GM21786 (cell line): Measurements from ENCODE around the gene TRAK2.
"Not testable (repeated sequence)": the region's sequence is repeated elsewhere in the genome, so short reads cannot be mapped to it uniquely, and the experiment has no call there.

Source experiments
- ATAC-seq: cut with Tn5 transposase; IDR thresholded peaks from one replicate; pipeline ENCODE4 v1.9.1; 2021; ENCODE audit not compliant: unreplicated experiment

TRAK2 gene

DNA sequence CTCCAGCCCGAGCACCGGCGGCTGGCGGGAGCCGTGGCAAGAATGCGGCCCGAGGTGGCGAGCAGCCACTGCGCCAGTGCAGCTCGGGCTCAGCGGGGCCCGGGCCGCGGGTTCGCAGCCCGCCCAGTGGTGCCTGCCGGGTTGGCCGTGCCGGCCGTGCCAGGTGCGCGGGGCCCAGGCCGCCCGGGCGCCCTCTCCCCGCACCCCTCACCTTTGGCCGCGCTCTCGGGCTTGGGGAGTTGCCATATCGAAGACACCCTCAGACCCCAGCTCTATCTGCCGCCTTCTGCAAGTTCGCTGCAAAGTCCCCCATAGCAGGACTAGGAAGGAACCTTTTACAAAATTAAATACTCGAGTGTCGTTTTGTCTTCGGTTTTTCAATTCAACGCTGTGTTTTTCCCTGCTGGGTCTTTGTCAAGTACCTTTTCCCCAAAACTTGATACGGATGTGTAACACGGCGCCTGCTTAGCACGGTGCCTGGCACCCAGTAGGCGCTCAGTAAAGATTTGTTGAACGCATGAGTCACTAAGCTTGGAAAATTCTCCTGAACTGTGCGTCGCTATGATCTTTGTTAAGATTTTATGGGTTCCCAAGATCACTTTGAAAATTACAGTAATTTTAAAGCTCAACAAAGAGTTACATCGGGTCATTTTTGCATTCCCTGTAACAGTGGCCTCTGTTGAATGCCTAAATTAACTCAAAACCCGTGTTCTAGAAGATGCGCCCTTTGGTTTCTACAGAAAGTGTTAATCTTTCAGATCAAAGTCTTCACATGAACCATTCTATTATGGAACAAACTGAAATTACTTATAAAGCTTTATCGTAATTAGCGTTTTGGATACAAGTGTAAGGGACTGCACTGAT lies 1.0 kb upstream of the TRAK2 start:
- ATAC-seq: peak; percentile 18

DNA sequence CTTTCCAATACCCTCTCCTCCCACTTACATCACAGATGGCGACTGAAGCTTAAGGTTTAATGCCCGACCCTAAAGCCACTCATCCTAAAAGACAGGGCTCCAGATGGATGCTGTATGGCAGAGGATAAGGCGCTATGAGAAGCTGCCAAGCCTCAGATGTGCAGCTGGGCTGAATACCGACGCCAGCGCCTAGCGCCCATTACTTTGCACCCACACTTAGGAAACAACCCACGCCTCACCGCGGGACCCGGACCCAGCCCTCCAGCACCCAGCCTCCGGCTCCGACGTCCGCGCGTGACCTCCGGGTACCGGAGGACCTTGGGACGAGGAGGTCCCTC lies 335 bp downstream of the TRAK2 start:
- ATAC-seq: no peak

DNA sequence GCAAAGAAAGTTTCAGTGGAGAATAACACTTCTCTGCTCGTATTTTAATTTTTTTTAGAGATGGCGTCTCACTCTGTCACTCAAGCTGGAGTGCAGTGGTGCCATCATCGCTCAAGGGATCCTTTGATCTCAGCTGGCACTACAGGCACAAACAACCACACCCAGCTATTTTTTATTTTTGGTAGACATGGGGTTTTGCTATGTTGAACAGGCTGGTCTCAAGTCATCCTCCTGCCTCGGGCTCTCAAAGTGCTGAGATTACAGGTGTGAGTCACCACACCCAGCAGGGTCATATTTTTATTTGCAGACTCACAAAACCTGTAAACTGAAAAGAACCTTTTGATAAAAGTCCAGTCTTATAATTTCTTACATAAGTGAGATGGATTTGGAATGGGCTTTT lies 2.6 kb downstream of the TRAK2 start:
- ATAC-seq: no peak

DNA sequence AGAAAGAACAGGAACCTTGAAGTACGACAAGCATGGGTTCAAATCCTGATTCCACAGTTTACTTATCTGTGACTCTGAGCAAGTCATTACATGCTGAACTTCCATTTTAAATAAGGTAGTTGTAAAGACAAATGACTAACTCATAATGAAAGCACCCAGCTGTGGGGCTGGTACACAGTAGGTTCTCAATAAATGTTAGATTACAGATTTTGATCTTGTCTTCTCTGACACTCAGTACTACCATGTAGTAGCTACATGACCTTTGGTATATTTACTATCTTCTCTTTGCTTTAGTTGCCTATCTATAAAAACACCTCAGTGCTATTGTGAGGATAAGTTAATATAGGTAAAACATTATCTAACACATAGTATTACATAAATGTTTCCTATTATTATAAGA lies 3.2 kb downstream of the TRAK2 start:
- ATAC-seq: no peak

DNA sequence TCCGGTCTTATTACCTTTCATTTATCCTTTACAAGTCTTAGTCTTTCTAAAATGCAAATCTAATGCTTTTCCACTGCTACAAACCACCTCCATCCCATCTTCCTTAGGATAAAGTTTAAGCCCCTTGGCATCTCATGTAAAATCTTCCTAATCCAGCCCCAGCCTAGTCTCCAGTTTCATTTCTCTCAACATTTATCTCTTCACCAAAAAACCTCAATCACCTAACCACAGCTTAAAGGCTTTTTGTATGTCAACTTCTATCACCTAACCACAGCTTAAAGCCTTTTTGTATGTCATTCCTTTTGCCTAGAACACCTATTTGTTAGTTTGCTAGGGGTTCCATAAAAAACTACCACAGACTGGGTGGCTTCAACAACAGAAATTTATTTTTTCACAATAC lies 4.2 kb downstream of the TRAK2 start:
- ATAC-seq: no peak

DNA sequence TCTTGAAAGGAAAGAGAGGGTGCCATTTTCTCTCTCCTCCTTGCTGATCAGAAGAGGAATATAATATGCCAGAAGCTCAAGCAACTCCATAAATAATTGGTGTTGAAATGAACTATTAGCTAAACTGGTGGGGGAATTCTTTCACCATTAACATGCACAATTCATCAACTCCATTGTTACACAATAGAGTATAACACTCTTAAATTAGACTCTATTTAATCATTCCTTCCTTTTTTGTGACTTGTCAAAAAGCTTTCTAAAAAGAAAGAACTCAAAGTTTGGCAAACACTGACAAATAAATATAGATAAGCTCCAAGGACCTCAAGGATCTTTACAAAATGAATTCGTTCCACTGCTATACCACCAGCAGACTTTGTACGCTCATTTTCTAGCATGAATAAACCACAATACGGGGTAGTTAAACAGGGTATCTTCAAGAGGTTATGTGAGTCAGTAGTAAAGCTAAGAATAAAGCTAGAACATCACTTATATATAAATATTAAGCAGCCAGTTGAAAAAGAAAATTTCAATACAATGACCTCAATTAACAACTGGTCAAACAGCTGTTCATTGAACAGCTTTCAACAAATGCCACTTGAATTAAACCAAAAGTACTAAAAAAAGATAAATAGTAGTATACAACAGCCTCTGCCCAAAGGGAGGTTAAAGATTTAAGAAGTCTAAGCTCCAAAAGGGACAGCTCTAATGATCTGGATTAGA lies 6.4 kb downstream of the TRAK2 start:
- no peak for ATAC-seq

DNA sequence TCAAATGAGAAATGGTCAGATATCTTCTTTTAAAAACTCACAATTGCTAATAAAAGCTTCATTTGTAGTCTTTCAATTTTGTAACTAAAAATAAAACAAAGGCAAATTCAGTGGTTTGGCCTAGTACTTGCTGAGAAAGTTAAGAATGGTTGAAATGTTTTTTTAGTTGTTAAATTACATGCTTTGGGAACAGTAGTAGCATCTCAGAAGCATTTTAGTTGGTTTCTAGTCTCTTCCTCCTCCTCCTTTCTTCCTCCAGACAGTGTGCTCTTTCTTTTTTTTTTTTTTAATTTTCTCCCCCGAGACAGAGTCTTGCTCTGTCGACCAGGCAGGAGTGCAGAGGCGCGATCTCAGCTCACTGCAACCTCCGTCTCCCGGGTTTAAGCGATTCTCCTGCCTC lies 9.8 kb downstream of the TRAK2 start:
- ATAC-seq: peak; percentile 54

DNA sequence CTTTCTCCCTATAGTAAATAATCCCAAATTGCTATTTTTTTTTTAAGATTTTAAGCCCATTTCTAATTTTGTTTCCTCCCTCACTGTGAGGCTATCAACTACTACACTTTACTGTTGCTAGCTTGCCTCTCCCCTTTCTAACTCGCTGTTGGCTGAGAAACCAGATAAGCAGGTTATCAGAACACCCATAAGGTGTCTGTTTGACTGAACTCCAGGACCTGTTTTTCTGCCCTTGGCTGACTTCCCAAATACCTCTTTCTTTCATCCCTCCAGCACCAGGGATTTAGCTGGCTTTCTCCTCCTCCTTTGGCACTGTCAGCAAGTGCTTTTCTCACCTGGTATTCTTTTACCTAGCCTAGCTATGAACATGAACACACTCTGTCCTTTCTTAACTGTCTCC lies 11.1 kb downstream of the TRAK2 start:
- no peak for ATAC-seq

DNA sequence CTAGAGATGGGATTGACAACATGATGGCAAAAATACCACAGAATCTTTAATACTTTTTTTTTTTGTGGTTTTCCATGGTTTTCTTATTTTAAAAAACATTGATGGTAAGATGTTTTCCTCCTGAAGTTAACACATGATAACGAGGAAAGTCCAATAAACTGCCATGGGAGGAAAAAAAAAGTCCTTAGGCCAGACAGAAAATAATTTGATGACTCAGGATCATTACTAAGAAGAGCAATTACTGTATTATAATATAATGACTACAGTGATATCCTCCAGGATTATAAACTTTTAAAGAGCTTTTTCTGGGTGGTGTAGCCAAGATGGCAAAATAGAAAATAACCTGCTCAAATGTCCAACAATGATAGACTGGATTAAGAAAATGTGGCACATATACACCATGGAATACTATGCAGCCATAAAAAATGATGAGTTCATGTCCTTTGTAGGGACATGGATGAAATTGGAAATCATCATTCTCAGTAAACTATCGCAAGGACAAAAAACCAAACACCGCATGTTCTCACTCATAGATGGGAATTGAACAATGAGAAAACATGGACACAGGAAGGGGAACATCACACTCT lies 11.8 kb downstream of the TRAK2 start:
- not testable (repeated sequence) for ATAC-seq

DNA sequence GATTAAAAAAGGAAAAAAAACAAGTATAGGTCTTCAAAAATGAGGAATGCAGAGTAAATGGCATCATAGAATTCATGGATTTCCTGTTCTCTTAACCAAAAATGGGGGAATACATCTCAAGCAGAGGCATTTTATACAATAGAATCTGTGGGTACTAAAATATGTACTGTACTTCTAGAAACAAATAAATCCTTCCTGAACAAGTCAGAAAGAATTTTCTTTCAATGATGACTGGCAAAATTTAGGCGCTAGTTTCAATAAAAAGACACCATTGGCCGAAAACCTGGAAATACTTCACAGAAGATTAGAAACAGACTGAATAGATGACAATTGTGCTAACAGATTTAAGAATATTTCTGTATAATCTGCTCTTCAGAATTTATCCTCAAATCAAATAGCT lies 15.1 kb downstream of the TRAK2 start:
- ATAC-seq: no peak

DNA sequence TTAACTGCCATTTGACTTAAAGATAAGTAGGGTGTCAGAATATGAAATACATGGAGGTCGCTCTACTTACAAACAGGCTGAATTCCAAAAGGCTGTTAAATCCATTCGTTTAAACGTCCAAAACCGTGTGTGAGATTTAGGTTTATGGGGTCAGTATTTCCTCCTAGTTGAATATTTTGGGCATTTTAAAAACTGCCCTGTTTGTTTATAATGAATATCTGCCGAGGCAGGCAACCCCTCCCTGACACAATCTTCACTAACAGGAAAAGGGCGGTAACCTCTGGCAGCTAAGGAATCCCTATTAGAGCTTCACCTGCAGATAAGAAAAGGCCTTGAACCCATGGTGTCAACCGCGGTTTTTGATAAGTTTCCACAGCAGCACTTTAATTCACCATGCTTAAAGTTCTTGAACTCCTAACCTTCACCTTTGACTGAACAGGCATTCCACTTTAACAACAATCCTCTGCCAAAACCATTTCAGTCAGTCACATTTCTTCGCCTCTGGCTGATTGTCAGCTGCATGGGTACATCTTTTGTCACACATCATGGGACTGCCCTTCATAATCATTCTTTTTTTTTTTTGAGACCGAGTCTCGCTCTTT lies 17.8 kb downstream of the TRAK2 start:
- ATAC-seq: no peak

DNA sequence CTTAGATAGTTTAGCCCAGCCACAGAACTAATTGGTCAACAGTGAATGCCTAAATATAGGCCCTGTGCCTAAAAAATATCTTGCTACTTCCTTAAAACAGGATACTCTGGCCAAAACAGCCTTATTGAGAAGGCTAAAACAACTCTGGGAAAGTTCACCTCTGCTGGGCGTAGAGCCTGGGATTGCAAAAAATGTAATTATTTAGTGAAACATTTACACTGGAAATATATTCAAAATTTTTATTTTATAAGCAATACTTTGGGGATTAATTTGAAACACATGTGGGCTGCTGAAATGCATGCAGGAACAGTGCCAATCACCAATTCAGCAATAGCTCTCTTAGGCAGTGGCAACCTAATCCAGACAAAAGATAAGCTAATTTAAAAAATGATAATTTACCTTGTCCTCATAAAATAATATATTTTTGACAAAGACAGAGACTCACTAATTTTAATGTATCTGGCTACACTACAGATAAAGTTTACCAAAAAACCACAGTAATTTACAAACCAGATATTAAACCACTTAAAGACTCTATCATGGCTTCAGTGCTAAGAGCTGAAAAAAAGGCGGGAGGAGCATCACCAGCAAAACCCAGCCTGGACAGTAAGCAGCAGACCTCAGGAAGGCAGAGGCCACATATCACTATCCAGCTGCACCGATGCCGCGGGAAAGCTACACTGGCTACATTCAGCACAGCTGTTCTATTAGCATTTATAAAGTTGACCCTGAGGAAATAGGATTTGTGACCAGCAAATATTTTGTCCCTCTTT lies 18.5 kb downstream of the TRAK2 start:
- ATAC-seq: no peak

DNA sequence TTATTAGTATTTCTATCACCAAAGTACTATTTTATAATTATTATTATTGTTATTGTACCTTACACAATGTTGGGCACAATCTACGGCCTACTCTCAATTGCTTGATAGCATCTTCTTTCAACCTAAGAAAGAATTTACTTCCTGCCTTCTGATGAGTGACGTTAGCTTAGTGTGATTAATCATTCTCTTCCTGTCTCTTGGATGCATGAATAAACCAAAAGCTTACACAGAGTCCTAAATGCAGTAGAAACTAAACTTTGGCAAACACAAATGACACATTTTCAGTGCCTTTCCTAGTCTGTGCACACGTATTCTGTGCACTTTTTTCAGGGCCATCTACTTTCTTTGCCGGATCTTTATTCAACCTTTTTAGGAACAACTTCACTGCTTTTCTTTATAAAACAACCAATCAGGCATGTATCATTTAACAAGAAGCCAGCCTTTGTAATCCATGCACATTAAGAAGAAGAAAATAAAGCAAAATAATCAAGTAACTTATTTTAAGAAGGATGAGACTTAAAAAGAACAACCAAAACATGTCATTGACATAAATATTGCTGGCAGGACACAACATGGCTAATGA lies 19.1 kb downstream of the TRAK2 start:
- no peak for ATAC-seq

DNA sequence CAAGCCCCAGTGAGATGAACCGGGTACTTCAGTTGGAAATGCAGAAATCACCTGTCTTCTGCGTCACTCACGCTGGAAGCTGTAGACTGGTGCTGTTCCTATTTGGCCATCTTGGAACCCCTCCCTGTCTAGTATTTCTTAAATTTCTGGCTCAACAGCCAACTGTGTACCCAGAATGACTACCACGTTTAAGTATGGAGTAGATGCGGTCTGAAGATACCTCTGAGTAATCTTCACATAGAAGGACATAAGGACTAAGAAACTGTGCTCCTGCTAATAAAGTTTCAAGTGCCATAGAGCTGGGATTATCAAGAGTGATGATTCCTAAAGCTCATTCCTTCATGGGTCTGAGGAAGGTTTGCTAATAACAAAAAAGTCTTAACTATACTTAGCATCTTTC lies 20.4 kb downstream of the TRAK2 start:
- no peak for ATAC-seq

DNA sequence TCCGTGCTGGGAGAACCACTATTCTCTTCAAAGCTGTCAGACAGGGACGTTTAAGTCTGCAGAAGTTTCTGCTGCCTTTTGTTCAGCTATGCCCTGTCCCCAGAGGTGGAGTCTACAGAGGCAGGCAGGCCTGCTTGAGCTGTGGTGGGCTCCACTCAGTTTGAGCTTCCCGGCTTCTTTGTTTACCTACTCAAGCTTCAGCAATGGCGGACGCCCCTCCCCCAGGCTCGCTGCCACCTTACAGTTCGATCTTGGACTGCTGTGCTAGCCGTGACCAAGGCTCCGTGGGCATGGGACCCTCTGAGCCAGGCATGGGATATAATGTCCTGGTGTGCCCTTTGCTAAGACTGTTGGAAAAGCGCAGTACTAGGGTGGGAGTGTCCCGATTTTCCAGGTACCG lies 20.9 kb downstream of the TRAK2 start:
- not testable (repeated sequence) for ATAC-seq

DNA sequence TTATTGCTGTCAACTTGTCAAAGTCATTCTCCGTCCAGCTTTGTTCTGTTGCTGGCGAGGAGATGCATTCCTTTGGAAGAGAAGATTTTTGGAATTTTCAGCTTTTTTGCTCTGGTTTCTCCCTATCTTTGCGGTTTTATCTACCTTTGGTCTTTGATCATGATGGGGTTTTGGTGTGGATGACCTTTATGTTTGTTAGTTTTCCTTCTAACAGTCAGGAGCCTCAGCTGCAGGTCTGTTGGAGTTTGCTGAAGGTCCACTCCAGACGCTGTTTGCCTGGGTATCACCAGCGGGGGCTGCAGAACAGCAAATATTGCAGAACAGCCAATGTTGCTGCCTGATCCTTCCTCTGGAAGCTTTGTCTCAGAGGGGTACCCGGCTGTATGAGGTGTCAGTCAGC lies 21.4 kb downstream of the TRAK2 start:
- not testable (repeated sequence) for ATAC-seq

DNA sequence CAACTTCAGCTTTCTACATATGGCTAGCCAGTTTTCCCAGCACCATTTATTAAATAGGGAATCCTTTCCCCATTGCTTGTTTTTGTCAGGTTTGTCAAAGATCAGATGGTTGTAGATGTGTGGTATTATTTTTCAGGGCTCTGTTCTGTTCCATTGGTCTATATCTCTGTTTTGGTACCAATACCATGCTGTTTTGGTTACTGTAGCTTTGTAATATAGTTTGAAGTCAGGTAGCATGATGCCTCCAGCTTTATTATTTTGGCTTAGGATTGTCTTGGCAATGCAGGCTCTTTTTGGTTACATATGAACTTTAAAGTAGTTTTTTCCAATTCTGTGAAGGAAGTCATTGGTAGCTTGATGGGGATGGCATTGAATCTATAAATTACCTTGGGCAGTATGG lies 22.9 kb downstream of the TRAK2 start:
- not testable (repeated sequence) for ATAC-seq

DNA sequence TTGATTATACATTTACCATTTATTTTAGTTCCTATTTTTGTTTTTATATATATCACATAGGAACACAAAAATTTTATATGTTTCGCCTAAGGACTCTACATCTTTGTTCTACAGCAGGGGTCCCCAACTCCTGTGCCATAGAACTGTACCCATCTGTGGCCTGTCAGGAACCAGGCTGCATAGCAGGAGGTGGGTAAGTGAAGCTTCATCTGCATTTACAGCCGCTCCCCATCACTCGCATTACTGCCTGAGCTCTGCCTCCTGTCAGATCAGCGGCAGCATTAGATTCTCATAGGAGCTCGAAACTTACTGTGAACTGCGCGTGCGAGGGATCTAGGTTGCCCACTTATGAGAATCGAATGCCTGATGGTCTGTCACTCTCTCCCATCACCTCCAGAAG lies 25.3 kb downstream of the TRAK2 start:
- ATAC-seq: no peak

DNA sequence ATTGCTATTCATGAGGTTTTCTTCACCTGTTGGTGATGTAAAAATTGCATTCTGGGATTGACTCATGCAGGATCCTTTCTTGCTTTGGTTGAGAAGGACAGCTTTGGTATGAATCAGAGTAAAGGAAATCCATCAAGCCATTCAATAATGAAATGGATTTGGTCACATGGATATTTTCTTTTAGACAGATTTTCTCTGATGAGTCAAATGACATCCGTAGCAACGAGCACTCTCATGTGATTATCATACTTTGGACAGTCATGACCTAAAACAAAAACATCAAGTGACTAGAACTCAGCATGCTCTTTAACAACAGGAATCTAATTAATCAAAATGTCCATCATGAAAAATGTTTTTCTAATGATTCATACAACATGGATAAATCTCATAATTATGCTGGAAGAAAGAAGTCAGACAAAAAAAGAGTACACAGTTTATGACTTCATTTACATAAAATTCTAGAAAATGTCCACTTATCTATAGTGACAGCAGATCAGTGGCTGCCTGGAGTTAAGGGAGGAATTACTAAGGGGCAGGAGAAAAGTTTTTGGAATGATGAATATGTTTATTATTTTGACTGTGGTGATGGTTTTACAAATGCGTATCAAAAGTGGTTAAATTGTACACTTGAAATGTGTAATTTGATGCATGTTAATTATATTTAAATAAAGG lies 30.7 kb downstream of the TRAK2 start:
- no peak for ATAC-seq

DNA sequence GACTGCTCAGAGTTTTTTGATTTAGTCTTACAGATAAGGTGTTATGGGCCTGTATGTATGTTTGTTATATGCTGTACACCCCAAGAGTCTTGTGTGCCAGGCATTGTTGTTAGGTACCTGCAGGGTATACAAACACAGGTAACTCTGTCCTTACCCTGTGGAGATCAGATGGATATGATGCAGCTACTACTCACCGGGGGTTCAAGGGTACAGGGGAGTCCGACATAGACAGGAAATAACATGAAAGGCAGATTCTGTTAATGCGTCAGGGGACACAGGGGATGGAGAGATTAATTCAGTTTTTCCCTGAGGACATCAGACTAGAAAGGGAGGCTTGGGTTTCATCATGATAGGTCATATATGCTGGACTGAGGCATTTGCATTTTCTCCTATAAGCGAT lies 31.3 kb downstream of the TRAK2 start:
- ATAC-seq: no peak
